Spleen (tissue), 11 donors: ENCODE data around the gene ELMO2. TPM values are rescaled to one million over a fixed set of nuclear protein-coding genes. Genes with fewer than 3 reads are reported as not detected.

Experiments
- DNase-seq: peaks from one replicate; pipeline ENCODE4 v3.0.0-alpha.2; 2020
- H3K27ac ChIP-seq, 8 donors: fragments of 200-600 bp; sonication (generic) in 7 of 8; 1 replicate in 4 of 8; 2 replicates in 4 of 8; pipeline versions ENCODE4 v1.5.0 to v1.8.0; 2016 to 2021; ENCODE audit warnings: inconsistent platforms in 4 of 8, mild to moderate bottlenecking in 4 of 8, moderate library complexity in 1 of 8
- H3K27me3 ChIP-seq, 7 donors: fragments of 200-600 bp; sonication (generic) in 6 of 7; replicated peaks in 1 of 7; 1 replicate in 4 of 7; 2 replicates in 3 of 7; pipeline versions ENCODE4 v1.5.0 to v1.8.0; 2016 to 2021; ENCODE audit warnings: inconsistent platforms in 3 of 7, mild to moderate bottlenecking in 1 of 7
- H3K36me3 ChIP-seq, 6 donors: fragments of 200-600 bp; sonication (generic) in 5 of 6; 1 replicate in 4 of 6; 2 replicates in 2 of 6; pipeline versions ENCODE4 v1.5.0 to v1.8.0; 2016 to 2021; ENCODE audit warnings: inconsistent platforms in 2 of 6
- H3K4me1 ChIP-seq, 6 donors: fragments of 200-600 bp; sonication (generic) in 5 of 6; 1 replicate in 3 of 6; 2 replicates in 3 of 6; pipeline versions ENCODE4 v1.5.0 to v1.8.0; 2016 to 2021; ENCODE audit warnings: inconsistent platforms in 3 of 6
- H3K4me3 ChIP-seq, 8 donors: fragments of 200-600 bp; sonication (generic) in 7 of 8; 1 replicate in 4 of 8; 2 replicates in 4 of 8; pipeline versions ENCODE4 v1.5.0 to v1.8.0; 2016 to 2021; ENCODE audit warnings: inconsistent platforms in 4 of 8, mild to moderate bottlenecking in 4 of 8, moderate library complexity in 2 of 8
- H3K9me3 ChIP-seq, 8 donors: fragments of 200-600 bp; sonication (generic) in 7 of 8; 1 replicate in 4 of 8; 2 replicates in 4 of 8; pipeline versions ENCODE4 v1.5.0 to v1.8.0; 2016 to 2021; ENCODE audit warnings: inconsistent platforms in 4 of 8
- POLR2A ChIP-seq, 3 donors: fragments of 450-650 bp; IDR thresholded peaks; one replicate each; pipeline ENCODE4 v1.5.1; 2017; ENCODE audit warnings: antibody characterized with exemption in 3 of 3, mild to moderate bottlenecking in 1 of 3
- POLR2AphosphoS5 ChIP-seq, 3 donors: sonication (generic); formaldehyde crosslinking; IDR thresholded peaks; one replicate each; pipeline ENCODE4 v1.5.1; 2017; ENCODE audit warnings: antibody characterized with exemption in 3 of 3
- WGBS, 5 donors: extraction: QIAGEN DNeasy Blood & Tissue Kit in 3 of 5; methylation state at CpG; one replicate each; pipeline versions ENCODE4 v1.1.5 to v1.1.7; 2013 to 2018; 5-methylcytosine and 5-hydroxymethylcytosine counted together
- intact Hi-C: fragments of 100-400 bp; cut with DNase I; formaldehyde crosslinking; loops from one replicate; pipeline ENCODE4 v1.15.0; 2023; ENCODE audit warnings: low total_unique reads
- polyA plus RNA-seq, 3 donors: library from polyadenylated mRNA; stranded (reverse); fragments of 200-250 nt; gene quantifications; one replicate each; pipeline ENCODE4 v1.2.1, GENCODE V29; 2013
- total RNA-seq, 7 donors: library from RNA; depleted of rRNA in 3 of 7; stranded (reverse); fragments of >200 nt in 3 of 7; fragmentation: NEBNext Ultra II Directional in 4 of 7; extraction: Animal tissue kit (Norgen Biotek cat#: 25700) in 4 of 7; gene quantifications; one replicate each; pipeline versions ENCODE4 v1.1.0 to v1.2.1, GENCODE V29; 2016 to 2021
- TF ChIP-seq, protein P1 (sequence below), 11 experiments: fragments of 200-600 bp in 7 of 11; fragments of 450-650 bp in 4 of 11; sonication (generic) in 4 of 11; IDR thresholded peaks in 8 of 11; conservative IDR thresholded peaks in 3 of 11; 1 replicate in 7 of 11; 2 replicates in 4 of 11; pipeline versions ENCODE4 v1.4.0 to v1.8.0; 2016 to 2021; ENCODE audit warnings: antibody characterized with exemption in 11 of 11, inconsistent platforms in 4 of 11, mild to moderate bottlenecking in 1 of 11
- donor health status: healthy with polysubstance abuse.
- donor health status: DM: no; HTN: no; CAD: no; lungs with moderate emphysema.
- donor health status: DM: no; HTN: no; CAD: no.
- donor health status: Bipolar disorder and iron deficiency.
- donor health status: healthy.
- donor health status: DM: no; HTN: no; CAD: no.
- donor health status: DM: yes; HTN: yes; CAD: no.

ELMO2 gene
- total and polyA plus RNA-seq, 10 donors = 17.2 to 80.2 (median 61.0) TPM

DNA sequence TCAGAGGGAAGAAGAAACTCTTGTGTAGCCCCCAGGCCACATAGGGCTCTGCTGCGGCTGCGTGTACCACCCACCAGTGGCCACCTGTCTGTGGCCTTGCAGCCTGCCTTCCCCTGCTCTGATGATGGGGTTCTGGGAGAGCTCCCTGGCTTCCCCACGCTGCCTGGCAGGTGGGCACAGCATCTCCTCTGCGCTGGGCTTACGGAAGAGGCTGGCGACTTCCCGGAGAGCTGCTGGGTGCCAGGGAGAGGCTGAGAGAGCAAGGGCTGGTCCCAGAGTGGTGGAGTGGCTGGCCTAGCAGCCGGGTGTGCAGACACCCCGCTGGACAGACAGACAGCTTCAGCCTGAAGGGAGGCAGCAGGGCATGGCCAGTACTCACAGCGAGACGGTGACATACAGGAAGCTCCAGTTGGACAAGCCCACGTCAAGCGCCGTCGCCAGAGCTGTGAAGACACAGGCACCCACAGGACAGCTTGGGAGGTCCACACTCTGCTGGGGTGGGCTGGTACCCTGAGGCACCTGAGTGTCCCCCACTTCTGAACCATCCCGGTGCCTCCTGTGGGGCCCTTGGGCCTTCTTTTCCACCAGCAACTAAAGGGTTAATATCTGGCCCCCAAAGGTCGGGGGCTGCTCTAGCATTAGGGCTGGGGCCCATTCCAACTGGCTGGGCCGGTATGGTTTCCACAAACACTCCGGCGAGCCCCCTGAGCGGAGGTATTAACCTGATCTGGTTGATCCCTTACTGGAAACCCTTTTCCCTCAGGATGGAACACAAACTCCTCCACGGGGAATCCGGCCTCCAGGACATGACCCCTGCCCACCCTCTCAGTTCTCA lies 50.0 kb downstream of the ELMO2 start:
- Histone ChIP-seq H3K4me3 (peak overlapping the region in 1 of 8 donors; percentile 8), H3K9me3 (no peaks in the 10 kb centered on the region), H3K4me1 (peaks cover 20 to 58% (median 54%) of the 10 kb centered on the region in 6 donors), H3K27ac (peak overlapping the region in 6 of 8 donors; percentile 39 to 65 (median 52)), H3K27me3 (no peaks in the 10 kb centered on the region), H3K36me3 (peaks cover 0 to 96% (median 23%) of the 10 kb centered on the region in 6 donors)
- no peak for DNase-seq
- TF ChIP-seq, protein P1, sequence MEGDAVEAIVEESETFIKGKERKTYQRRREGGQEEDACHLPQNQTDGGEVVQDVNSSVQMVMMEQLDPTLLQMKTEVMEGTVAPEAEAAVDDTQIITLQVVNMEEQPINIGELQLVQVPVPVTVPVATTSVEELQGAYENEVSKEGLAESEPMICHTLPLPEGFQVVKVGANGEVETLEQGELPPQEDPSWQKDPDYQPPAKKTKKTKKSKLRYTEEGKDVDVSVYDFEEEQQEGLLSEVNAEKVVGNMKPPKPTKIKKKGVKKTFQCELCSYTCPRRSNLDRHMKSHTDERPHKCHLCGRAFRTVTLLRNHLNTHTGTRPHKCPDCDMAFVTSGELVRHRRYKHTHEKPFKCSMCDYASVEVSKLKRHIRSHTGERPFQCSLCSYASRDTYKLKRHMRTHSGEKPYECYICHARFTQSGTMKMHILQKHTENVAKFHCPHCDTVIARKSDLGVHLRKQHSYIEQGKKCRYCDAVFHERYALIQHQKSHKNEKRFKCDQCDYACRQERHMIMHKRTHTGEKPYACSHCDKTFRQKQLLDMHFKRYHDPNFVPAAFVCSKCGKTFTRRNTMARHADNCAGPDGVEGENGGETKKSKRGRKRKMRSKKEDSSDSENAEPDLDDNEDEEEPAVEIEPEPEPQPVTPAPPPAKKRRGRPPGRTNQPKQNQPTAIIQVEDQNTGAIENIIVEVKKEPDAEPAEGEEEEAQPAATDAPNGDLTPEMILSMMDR (IDR thresholded peaks at IDR 0.05 in 8 of 11, conservative IDR thresholded peaks at IDR 0.05 in 3 of 11) = no peak
- TF ChIP-seq POLR2A (IDR thresholded peaks at IDR 0.05) (no peak), POLR2AphosphoS5 (IDR thresholded peaks at IDR 0.05) (peak in 2 of 3 donors; percentile 36 to 73)
- intact Hi-C loops = no loop called here
- WGBS, 5 donors = 67 to 79% (median 70%) methylated on average over 17 to 23 of the region's 23 CpGs

DNA sequence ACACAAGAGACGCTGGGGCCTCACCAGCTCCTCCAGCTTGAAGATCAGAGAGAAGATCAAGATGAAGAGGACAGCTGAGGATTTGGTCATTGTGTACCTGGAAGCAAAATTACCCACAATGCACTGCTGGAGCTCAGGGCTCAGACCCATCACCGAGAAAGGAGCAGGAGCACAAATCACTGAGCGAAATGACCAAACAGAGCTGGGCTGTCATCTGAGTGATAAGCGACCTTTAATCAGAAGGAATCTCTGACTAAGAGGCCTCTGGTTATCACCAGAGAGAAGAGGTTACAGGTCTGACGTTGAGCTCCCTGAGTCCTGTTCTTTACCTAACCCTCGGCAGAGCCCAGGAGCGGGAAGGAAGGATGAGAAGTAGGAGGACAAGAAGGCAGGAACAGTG lies 50.6 kb downstream of the ELMO2 start:
- peaks cover 20 to 58% (median 50%) of the 10 kb centered on the region in 6 donors for H3K4me1 ChIP-seq
- intact Hi-C loops = no loop called here
- no peak overlapping the region for H3K4me3 ChIP-seq
- H3K36me3 ChIP-seq = peaks cover 0 to 98% (median 28%) of the 10 kb centered on the region in 6 donors
- no peak for DNase-seq
- peak overlapping the region in 2 of 8 donors; percentile 2 to 51 for H3K27ac ChIP-seq
- no peaks in the 10 kb centered on the region for H3K9me3 ChIP-seq
- TF ChIP-seq POLR2A (IDR thresholded peaks at IDR 0.05) = no peak
- no peak for TF ChIP-seq POLR2AphosphoS5 (IDR thresholded peaks at IDR 0.05)
- TF ChIP-seq, protein P1 (IDR thresholded peaks at IDR 0.05 in 8 of 11, conservative IDR thresholded peaks at IDR 0.05 in 3 of 11) = no peak
- WGBS, 5 donors = 86 to 95% (median 91%) methylated on average over 7 of the region's 7 CpGs
- H3K27me3 ChIP-seq = no peaks in the 10 kb centered on the region

DNA sequence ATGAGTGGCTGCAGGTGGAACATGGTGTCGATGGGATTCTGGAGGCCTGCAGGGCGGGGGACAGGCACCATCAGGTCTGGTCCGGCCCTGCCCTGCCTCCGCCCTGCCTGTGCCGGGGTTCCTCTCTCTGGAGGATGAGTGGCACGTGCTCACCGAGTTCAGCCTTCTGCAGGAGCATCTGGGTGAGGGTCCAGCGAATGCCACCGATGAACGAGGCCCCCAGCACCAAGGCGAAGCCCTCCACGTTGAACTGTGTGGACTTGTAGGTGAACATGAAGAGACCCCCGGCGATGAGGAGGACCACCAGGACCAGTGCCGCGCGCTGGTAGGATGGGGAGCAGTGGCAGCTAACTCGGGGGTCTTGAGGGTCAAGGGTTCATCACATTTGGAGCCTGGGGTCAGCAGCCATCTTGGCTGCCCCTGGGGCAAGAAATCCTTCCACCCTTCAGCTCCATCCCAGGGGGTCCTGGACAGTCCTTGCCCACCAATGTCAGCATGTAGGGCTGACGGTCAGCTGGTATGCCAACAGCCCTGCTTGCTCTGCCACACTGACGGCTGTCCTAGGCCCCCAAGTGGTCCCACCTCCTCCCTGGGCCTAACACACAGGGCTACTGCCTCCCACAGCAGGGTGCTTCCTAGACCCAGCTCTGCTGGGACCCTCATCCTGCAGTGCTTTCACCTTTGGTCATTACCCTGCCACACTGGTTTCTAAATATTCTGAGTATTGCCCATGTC lies 51.3 kb downstream of the ELMO2 start:
- Histone ChIP-seq H3K9me3 (no peaks in the 10 kb centered on the region), H3K4me1 (peaks cover 20 to 57% (median 48%) of the 10 kb centered on the region in 6 donors), H3K27ac (peak overlapping the region in 1 of 8 donors; percentile 2), H3K36me3 (peaks cover 0 to 98% (median 33%) of the 10 kb centered on the region in 6 donors), H3K27me3 (no peaks in the 10 kb centered on the region), H3K4me3 (no peak overlapping the region)
- no peak for DNase-seq
- 92 to 97% (median 94%) methylated on average over 4 to 20 of the region's 20 CpGs for WGBS, 5 donors
- intact Hi-C loops = no loop called here
- peak in 2 of 3 donors; percentile 36 to 63 for TF ChIP-seq POLR2AphosphoS5 (IDR thresholded peaks at IDR 0.05)
- TF ChIP-seq, protein P1 (IDR thresholded peaks at IDR 0.05 in 8 of 11, conservative IDR thresholded peaks at IDR 0.05 in 3 of 11) = no peak
- TF ChIP-seq POLR2A (IDR thresholded peaks at IDR 0.05) = no peak

DNA sequence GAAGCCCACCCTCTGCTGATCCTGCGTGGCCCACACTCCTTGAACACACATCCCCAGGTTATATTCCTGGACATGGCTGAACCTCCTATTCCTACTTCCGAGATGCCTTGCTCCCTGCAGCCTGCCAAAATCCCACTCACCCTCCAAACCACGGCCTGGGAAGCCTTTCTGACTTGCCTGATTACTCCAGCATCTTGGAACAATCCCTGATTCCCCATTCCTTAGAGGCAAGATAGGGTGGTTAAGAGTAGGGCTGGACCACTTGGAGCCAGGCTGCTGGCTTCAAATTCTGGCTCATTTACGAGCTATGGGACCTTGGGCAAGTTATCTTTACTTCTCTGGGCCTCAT lies 52.2 kb downstream of the ELMO2 start:
- H3K4me3 ChIP-seq = no peak overlapping the region
- no peak overlapping the region for H3K27ac ChIP-seq
- peaks cover 0 to 98% (median 40%) of the 10 kb centered on the region in 6 donors for H3K36me3 ChIP-seq
- DNase-seq = no peak
- no peaks in the 10 kb centered on the region for H3K9me3 ChIP-seq
- peaks cover 16 to 57% (median 45%) of the 10 kb centered on the region in 6 donors for H3K4me1 ChIP-seq
- intact Hi-C loops = no loop called here
- TF ChIP-seq, protein P1 (IDR thresholded peaks at IDR 0.05 in 8 of 11, conservative IDR thresholded peaks at IDR 0.05 in 3 of 11) = no peak
- TF ChIP-seq POLR2AphosphoS5 (IDR thresholded peaks at IDR 0.05) (peak in 1 of 3 donors; percentile 22), POLR2A (IDR thresholded peaks at IDR 0.05) (no peak)
- H3K27me3 ChIP-seq = no peaks in the 10 kb centered on the region
- 92 to 95% (median 92%) methylated on average over 4 of the region's 4 CpGs for WGBS, 5 donors
